Esophagus (tissue), 2 donors: ENCODE data around the gene KDM2A. TPM values are rescaled to one million over a fixed set of nuclear protein-coding genes. Genes with fewer than 3 reads are reported as not detected.
"Not testable (repeated sequence)": the region's sequence is repeated elsewhere in the genome, so short reads cannot be mapped to it uniquely, and the experiment has no call there.

Experiments
- H3K27ac ChIP-seq, 2 donors: one replicate each; pipeline ENCODE4 v1.5.1; 2013; ENCODE audit warnings: low read depth in 2 of 2, mild to moderate bottlenecking in 2 of 2, inconsistent platforms in 1 of 2, low read length in 1 of 2, moderate library complexity in 1 of 2
- H3K27me3 ChIP-seq, 2 donors: one replicate each; pipeline ENCODE4 v1.6.1; 2013; ENCODE audit warnings: low read length in 2 of 2, control low read depth in 1 of 2, mild to moderate bottlenecking in 1 of 2; ENCODE audit not compliant: insufficient read depth in 2 of 2, control insufficient read depth in 1 of 2
- H3K36me3 ChIP-seq, 2 donors: one replicate each; pipeline ENCODE4 v1.6.1; 2013; ENCODE audit warnings: low read length in 1 of 2; ENCODE audit not compliant: control insufficient read depth in 2 of 2, insufficient read depth in 2 of 2
- H3K4me1 ChIP-seq, 2 donors: one replicate each; pipeline ENCODE4 v1.6.1; 2013; ENCODE audit warnings: low read length in 1 of 2; ENCODE audit not compliant: control insufficient read depth in 2 of 2, insufficient read depth in 2 of 2
- H3K4me3 ChIP-seq, 2 donors: one replicate each; pipeline ENCODE4 v1.5.1; 2013; ENCODE audit warnings: low read length in 2 of 2, mild to moderate bottlenecking in 2 of 2, low read depth in 1 of 2, moderate library complexity in 1 of 2
- H3K9me3 ChIP-seq, 2 donors: one replicate each; pipeline ENCODE4 v1.6.1; 2013; ENCODE audit warnings: mild to moderate bottlenecking in 2 of 2, low read depth in 1 of 2, low read length in 1 of 2, moderate library complexity in 1 of 2; ENCODE audit not compliant: control insufficient read depth in 2 of 2, insufficient read depth in 1 of 2
- WGBS, 2 donors: extraction: QIAGEN DNeasy Blood & Tissue Kit; methylation state at CpG; one replicate each; pipeline ENCODE4 v1.1.7; 2013; 5-methylcytosine and 5-hydroxymethylcytosine counted together
- polyA plus RNA-seq, 2 donors: library from polyadenylated mRNA; stranded (reverse); fragments of 200-250 nt; gene quantifications; one replicate each; pipeline ENCODE4 v1.2.3, GENCODE V29; 2013
- donor health status: healthy with polysubstance abuse.
- donor health status: Bipolar disorder and iron deficiency.

Gene KDM2A
- polyA plus RNA-seq, 2 donors: 36.8 to 54.9 TPM

- Histone ChIP-seq H3K27ac (peak overlapping the region; percentile 32 to 59), H3K9me3 (no peaks in the 10 kb centered on the region), H3K4me3 (no peak overlapping the region), H3K27me3 (no peaks in the 10 kb centered on the region), H3K4me1 (peaks cover 2 to 28% of the 10 kb centered on the region in 2 donors), H3K36me3 (peaks cover 46 to 47% of the 10 kb centered on the region in 2 donors)
- WGBS, 2 donors: 42 to 75% methylated on average over 1 of the region's 1 CpG
Measured at GRCh38 chr11:67251841-67252240, 132.8 kb downstream of the KDM2A start.

- no peaks in the 10 kb centered on the region for H3K9me3 ChIP-seq
- H3K27me3 ChIP-seq: no peaks in the 10 kb centered on the region
- peaks cover 2 to 24% of the 10 kb centered on the region in 2 donors for H3K4me1 ChIP-seq
- 54 to 74% methylated on average over 4 of the region's 4 CpGs for WGBS, 2 donors
- peaks cover 47% of the 10 kb centered on the region in 2 donors for H3K36me3 ChIP-seq
- no peak overlapping the region for H3K4me3 ChIP-seq
- peak overlapping the region; percentile 86 to 93 for H3K27ac ChIP-seq
Measured at GRCh38 chr11:67252831-67253239, 133.8 kb downstream of the KDM2A start.

- H3K9me3 ChIP-seq: no peaks in the 10 kb centered on the region
- H3K27ac ChIP-seq: peak overlapping the region; percentile 93 to 96
- H3K4me1 ChIP-seq: peaks cover 2 to 21% of the 10 kb centered on the region in 2 donors
- H3K36me3 ChIP-seq: peaks cover 41 to 44% of the 10 kb centered on the region in 2 donors
- 60 to 72% methylated on average over 14 of the region's 14 CpGs for WGBS, 2 donors
- H3K4me3 ChIP-seq: no peak overlapping the region
- no peaks in the 10 kb centered on the region for H3K27me3 ChIP-seq
Measured at GRCh38 chr11:67253872-67254624, 135.0 kb downstream of the KDM2A start.

GRCh38 chr11:67254798-67255197 is 135.7 kb downstream of the KDM2A start:
- H3K4me1 ChIP-seq: peaks cover 2 to 21% of the 10 kb centered on the region in 2 donors
- no peak overlapping the region for H3K4me3 ChIP-seq
- peak overlapping the region; percentile 78 to 96 for H3K27ac ChIP-seq
- 68 to 79% methylated on average over 15 of the region's 15 CpGs for WGBS, 2 donors
- H3K9me3 ChIP-seq: no peaks in the 10 kb centered on the region
- H3K36me3 ChIP-seq: peaks cover 39 to 42% of the 10 kb centered on the region in 2 donors
- H3K27me3 ChIP-seq: no peaks in the 10 kb centered on the region

DNA sequence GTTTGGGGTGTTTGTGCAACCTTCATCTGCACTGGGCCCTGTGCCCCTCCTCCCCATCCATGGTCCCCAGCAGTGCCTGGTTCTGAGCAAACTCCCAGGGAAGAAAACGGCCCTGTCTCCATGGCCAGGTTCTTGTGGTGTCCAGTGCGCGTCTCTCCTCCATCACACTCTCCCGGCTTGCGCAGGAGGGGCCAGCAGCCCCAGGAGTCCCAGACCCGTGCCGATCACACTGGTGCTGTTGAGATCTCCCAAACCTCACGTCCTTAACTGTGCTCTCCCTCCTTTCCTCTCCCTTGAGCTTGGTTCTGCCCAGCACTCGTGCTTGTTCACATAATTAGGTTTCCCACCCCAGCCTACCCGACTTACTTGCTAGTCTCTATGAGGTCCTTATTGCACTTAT is 136.3 kb downstream of the KDM2A start:
- H3K27ac ChIP-seq: peak overlapping the region in 1 of 2 donors; percentile 96
- peaks cover 33 to 36% of the 10 kb centered on the region in 2 donors for H3K36me3 ChIP-seq
- no peak overlapping the region for H3K4me3 ChIP-seq
- no peaks in the 10 kb centered on the region for H3K9me3 ChIP-seq
- WGBS, 2 donors: 79 to 87% methylated on average over 10 of the region's 10 CpGs
- peaks cover 2 to 21% of the 10 kb centered on the region in 2 donors for H3K4me1 ChIP-seq
- H3K27me3 ChIP-seq: no peaks in the 10 kb centered on the region

GRCh38 chr11:67255864-67256263 is 136.8 kb downstream of the KDM2A start:
- Histone ChIP-seq H3K36me3 (peaks cover 28 to 31% of the 10 kb centered on the region in 2 donors), H3K4me1 (peaks cover 2 to 21% of the 10 kb centered on the region in 2 donors), H3K27ac (peak overlapping the region in 1 of 2 donors; percentile 5), H3K27me3 (no peaks in the 10 kb centered on the region), H3K4me3 (no peak overlapping the region), H3K9me3 (no peaks in the 10 kb centered on the region)
- 72 to 80% methylated on average over 8 of the region's 8 CpGs for WGBS, 2 donors

DNA sequence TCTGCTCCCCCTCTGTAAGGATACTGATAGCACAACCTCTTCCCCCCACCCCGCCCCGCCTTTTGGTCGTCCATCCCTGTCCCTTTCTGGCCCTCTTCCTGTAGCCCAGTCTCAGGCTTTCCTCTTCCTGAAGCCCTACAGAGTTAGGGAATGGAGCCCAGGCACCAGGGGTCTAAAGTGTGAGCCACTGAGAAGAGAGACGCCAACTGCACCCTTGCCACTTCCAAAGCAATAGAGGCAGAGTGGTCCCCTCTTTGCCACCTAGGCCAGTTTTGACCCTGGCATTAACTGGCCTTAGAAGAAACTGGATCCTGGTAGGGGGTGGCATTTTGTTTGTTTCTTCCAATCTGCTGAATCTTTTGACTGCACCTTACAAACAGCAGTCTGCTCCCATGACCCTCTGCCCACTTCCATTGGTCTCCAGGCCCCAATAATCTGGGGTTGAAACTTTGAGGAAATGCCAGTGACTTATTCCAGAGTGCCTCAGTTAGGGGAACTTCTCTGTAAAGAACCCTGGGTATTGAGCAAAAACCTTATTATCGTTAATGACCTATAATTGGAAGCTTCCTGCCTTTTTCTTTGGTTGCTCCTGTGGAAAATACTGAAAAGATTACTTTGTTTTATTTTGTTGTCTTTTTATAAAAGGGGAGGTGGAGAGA is 137.5 kb downstream of the KDM2A start:
- H3K27ac ChIP-seq: no peak overlapping the region
- H3K9me3 ChIP-seq: no peaks in the 10 kb centered on the region
- 74 to 78% methylated on average over 5 of the region's 5 CpGs for WGBS, 2 donors
- H3K4me1 ChIP-seq: peaks cover 6 to 22% of the 10 kb centered on the region in 2 donors
- no peaks in the 10 kb centered on the region for H3K27me3 ChIP-seq
- no peak overlapping the region for H3K4me3 ChIP-seq
- peaks cover 23 to 31% of the 10 kb centered on the region in 2 donors for H3K36me3 ChIP-seq

DNA sequence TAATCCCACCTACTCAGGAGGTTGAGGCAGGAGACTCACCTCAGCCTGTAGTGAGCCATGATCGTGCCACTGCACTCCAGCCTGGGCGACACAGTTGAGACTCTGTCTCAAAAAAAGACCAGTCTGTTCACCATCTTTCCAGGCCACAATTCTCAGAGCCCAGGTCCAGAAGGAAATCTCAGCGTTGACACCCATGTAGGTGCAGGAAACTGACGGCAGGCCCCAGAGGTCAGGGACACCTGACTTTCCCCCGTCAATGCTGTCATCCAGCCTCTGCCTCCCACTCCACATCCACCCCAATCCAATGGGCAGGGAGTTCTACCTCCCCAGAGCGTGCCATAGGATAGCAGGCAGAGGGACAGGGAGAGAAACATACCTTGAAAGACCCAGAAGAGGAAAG is 141.3 kb downstream of the KDM2A start:
- WGBS, 2 donors: 91 to 94% methylated on average over 6 of the region's 6 CpGs
- Histone ChIP-seq H3K36me3 (peaks cover 6 to 11% of the 10 kb centered on the region in 2 donors), H3K27ac (no peak overlapping the region), H3K4me1 (peaks cover 8 to 26% of the 10 kb centered on the region in 2 donors), H3K27me3 (no peaks in the 10 kb centered on the region), H3K4me3 (no peak overlapping the region), H3K9me3 (no peaks in the 10 kb centered on the region)

- not testable (repeated sequence) for H3K36me3 ChIP-seq, H3K4me3 ChIP-seq, H3K27me3 ChIP-seq, H3K9me3 ChIP-seq
- Histone ChIP-seq H3K27ac (peak overlapping the region; percentile 33 to 70), H3K4me1 (peaks cover 8 to 32% of the 10 kb centered on the region in 2 donors)
- WGBS, 2 donors: 26 to 28% methylated on average over 48 to 50 of the region's 50 CpGs
Measured at GRCh38 chr11:67260885-67261639, 142.0 kb downstream of the KDM2A start.
